CD14-positive monocyte (primary cell): Measurements from ENCODE around the gene OR2A12. TPM values are rescaled to one million over a fixed set of nuclear protein-coding genes. Genes with fewer than 3 reads are reported as not detected.

ENCODE experiments used
- DNase-seq, 3 donors: peaks; one replicate each; pipeline ENCODE4 v3.0.0-alpha.2; 2011 to 2022
- H2AFZ ChIP-seq: 2 replicates; pipeline ENCODE4 v1.6.0; 2012; ENCODE audit warnings: mild to moderate bottlenecking, low read depth, low read length, inconsistent platforms; ENCODE audit not compliant: insufficient read depth, poor library complexity, severe bottlenecking
- H3K27ac ChIP-seq, 2 donors: 1 replicate in 1 of 2; 2 replicates in 1 of 2; pipeline ENCODE4 v1.5.1; 2012 to 2013; ENCODE audit warnings: low read length in 2 of 2, control low read depth in 1 of 2, inconsistent platforms in 1 of 2, low read depth in 1 of 2, mild to moderate bottlenecking in 1 of 2
- H3K27me3 ChIP-seq, 2 donors: one replicate each; pipeline versions ENCODE4 v1.6.0 to v1.6.1; 2011 to 2013; ENCODE audit warnings: low read length in 2 of 2; ENCODE audit not compliant: control insufficient read depth in 2 of 2, insufficient read depth in 2 of 2
- H3K36me3 ChIP-seq, 2 donors: replicated peaks in 1 of 2; 1 replicate in 1 of 2; 2 replicates in 1 of 2; pipeline versions ENCODE4 v1.5.1 to v1.6.1; 2012 to 2013; ENCODE audit warnings: low read length in 2 of 2, control low read depth in 1 of 2, inconsistent platforms in 1 of 2, mild to moderate bottlenecking in 1 of 2; ENCODE audit not compliant: insufficient read depth in 2 of 2, control insufficient read depth in 1 of 2
- H3K4me1 ChIP-seq, 2 donors: 1 replicate in 1 of 2; 2 replicates in 1 of 2; pipeline versions ENCODE4 v1.5.1 to v1.6.1; 2012 to 2013; ENCODE audit warnings: low read length in 2 of 2, control low read depth in 1 of 2, inconsistent platforms in 1 of 2, mild to moderate bottlenecking in 1 of 2, moderate library complexity in 1 of 2; ENCODE audit not compliant: insufficient read depth in 2 of 2, control insufficient read depth in 1 of 2
- H3K4me2 ChIP-seq: replicated peaks from 2 replicates; pipeline ENCODE3; 2012; ENCODE audit warnings: low read length, moderate library complexity, mild to moderate bottlenecking; ENCODE audit not compliant: poor library complexity, severe bottlenecking; ENCODE audit errors: extremely low read depth
- H3K4me3 ChIP-seq, 3 experiments: fragments of 200-600 bp in 1 of 3; sonication (generic) in 1 of 3; replicated peaks in 1 of 3; 1 replicate in 2 of 3; 2 replicates in 1 of 3; pipeline ENCODE4 v1.5.1; 2011 to 2013; ENCODE audit warnings: low read length in 3 of 3, mild to moderate bottlenecking in 3 of 3, control low read depth in 2 of 3, low read depth in 2 of 3, inconsistent platforms in 1 of 3, moderate library complexity in 1 of 3
- H3K79me2 ChIP-seq: 2 replicates; pipeline ENCODE4 v1.6.0; 2012; ENCODE audit warnings: mild to moderate bottlenecking, control low read depth, inconsistent platforms, low read length, moderate library complexity; ENCODE audit not compliant: insufficient read depth
- H3K9ac ChIP-seq: 2 replicates; pipeline ENCODE4 v1.6.0; 2017; ENCODE audit warnings: low read length, mild to moderate bottlenecking; ENCODE audit not compliant: insufficient read depth, poor library complexity, severe bottlenecking
- H3K9me3 ChIP-seq, 2 donors: replicated peaks in 1 of 2; 1 replicate in 1 of 2; 2 replicates in 1 of 2; pipeline versions ENCODE4 v1.5.1 to v1.6.1; 2012 to 2013; ENCODE audit warnings: low read length in 2 of 2, control low read depth in 1 of 2; ENCODE audit not compliant: control insufficient read depth in 1 of 2, insufficient read depth in 1 of 2
- H4K20me1 ChIP-seq: 2 replicates; pipeline ENCODE4 v1.6.0; 2012; ENCODE audit warnings: mild to moderate bottlenecking, low read length, control low read depth, moderate library complexity; ENCODE audit not compliant: insufficient read depth
- H3K27ac Mint-ChIP-seq, 7 donors: one replicate each; pipeline ENCODE4 v1.8.0; 2020; ENCODE audit warnings: mild to moderate bottlenecking in 7 of 7, mixed read lengths in 7 of 7, moderate library complexity in 6 of 7, inconsistent platforms in 2 of 7
- H3K27me3 Mint-ChIP-seq, 3 donors: one replicate each; pipeline ENCODE4 v1.8.0; 2021 to 2022; ENCODE audit warnings: low read depth in 3 of 3, mild to moderate bottlenecking in 3 of 3, mixed read lengths in 3 of 3, moderate library complexity in 3 of 3, inconsistent platforms in 1 of 3
- H3K36me3 Mint-ChIP-seq, 2 donors: one replicate each; pipeline ENCODE4 v1.8.0; 2020; ENCODE audit warnings: mixed read lengths in 2 of 2, inconsistent platforms in 1 of 2, mild to moderate bottlenecking in 1 of 2
- H3K4me1 Mint-ChIP-seq: one replicate; pipeline ENCODE4 v1.8.0; 2020; ENCODE audit warnings: mild to moderate bottlenecking, mixed read lengths
- H3K4me3 Mint-ChIP-seq, 2 donors: one replicate each; pipeline ENCODE4 v1.8.0; 2020; ENCODE audit warnings: mild to moderate bottlenecking in 2 of 2, mixed read lengths in 2 of 2, moderate library complexity in 1 of 2
- H3K9me3 Mint-ChIP-seq, 7 donors: one replicate each; pipeline ENCODE4 v1.8.0; 2020 to 2022; ENCODE audit warnings: mixed read lengths in 7 of 7, mild to moderate bottlenecking in 6 of 7, moderate library complexity in 6 of 7, inconsistent platforms in 2 of 7
- CTCF ChIP-seq: fragments of 200-600 bp; IDR thresholded peaks from one replicate; pipeline ENCODE4 v1.8.0; 2022; ENCODE audit warnings: antibody characterized with exemption, mild to moderate bottlenecking
- WGBS: methylation state at CpG from one replicate; pipeline ENCODE4 v1.1.5; 2013; ENCODE audit warnings: missing lambda C conversion rate; ENCODE audit not compliant: insufficient coverage; 5-methylcytosine and 5-hydroxymethylcytosine counted together
- intact Hi-C, 2 donors: fragments of 100-400 bp; cut with micrococcal nuclease; formaldehyde crosslinking; loops; one replicate each; pipeline versions ENCODE4 v1.15.0 to v1.15.1; 2023
- polyA plus RNA-seq, 3 donors: library from polyadenylated mRNA; depleted of rRNA in 1 of 3; unstranded in 2 of 3; stranded (reverse) in 1 of 3; fragments of 300-500 nt in 2 of 3; fragments of >200 nt in 1 of 3; fragmentation: Illumina TruSeq in 2 of 3; gene quantifications; 1 replicate in 2 of 3; 2 replicates in 1 of 3; pipeline ENCODE4 v1.2.3, GENCODE V29; 2012 to 2021

The OR2A12 gene
- polyA plus RNA-seq, 3 donors: not detected

DNA sequence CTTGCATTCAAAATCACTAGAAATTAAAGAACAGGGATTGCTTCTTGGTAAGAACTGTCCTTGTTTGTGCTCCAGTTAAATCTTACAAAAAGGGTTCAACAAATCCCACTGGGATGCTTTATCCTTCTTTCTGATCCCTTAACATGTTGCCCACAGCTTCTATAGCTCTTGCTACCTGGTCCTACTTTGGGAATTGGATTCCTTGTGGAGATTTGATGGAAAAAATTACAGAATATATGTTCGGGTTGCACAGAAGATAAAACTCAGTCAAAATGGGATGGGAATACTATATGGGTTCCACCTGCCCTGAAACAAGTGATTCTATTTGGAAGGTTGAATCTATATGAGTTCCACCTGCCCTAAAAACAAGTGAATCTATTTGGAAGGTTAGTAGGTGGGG, 16.6 kb upstream of the OR2A12 start, which contains the start of gene OR2A25:
OR2A25 (plus strand) TSS at position 301 of the 400 bp plus-strand sequence. CDS start 4,409 bp downstream, outside the sequence.
- no peaks in the 10 kb centered on the region for H3K9me3 ChIP-seq
- WGBS: 82% methylated on average over 1 of the region's 1 CpG
- no peak within 1 kb of the TSS for H3K9ac ChIP-seq
- H3K4me2 ChIP-seq: no peak within 1 kb of the TSS
- H4K20me1 ChIP-seq: no peaks in the 10 kb centered on the region
- no peak within 1 kb of the TSS for H3K27ac Mint-ChIP-seq
- no peak for DNase-seq
- no peak within 1 kb of the TSS for H3K27ac ChIP-seq
- no peaks in the 10 kb centered on the region for H3K36me3 Mint-ChIP-seq
- H3K4me1 ChIP-seq: no peaks in the 10 kb centered on the region
- H3K4me3 ChIP-seq: no peak within 1 kb of the TSS
- H3K4me1 Mint-ChIP-seq: no peaks in the 10 kb centered on the region
- no peaks in the 10 kb centered on the region for H3K27me3 ChIP-seq
- no peak within 1 kb of the TSS for H2AFZ ChIP-seq
- intact Hi-C loops: no loop called here
- no peak within 1 kb of the TSS for H3K4me3 Mint-ChIP-seq
- no peak for TF ChIP-seq CTCF
- H3K27me3 Mint-ChIP-seq: no peaks in the 10 kb centered on the region
- no peaks in the 10 kb centered on the region for H3K36me3 ChIP-seq
- no peaks in the 10 kb centered on the region for H3K79me2 ChIP-seq
- H3K9me3 Mint-ChIP-seq: peaks cover 0 to 4% (median 1%) of the 10 kb centered on the region in 7 donors

DNA sequence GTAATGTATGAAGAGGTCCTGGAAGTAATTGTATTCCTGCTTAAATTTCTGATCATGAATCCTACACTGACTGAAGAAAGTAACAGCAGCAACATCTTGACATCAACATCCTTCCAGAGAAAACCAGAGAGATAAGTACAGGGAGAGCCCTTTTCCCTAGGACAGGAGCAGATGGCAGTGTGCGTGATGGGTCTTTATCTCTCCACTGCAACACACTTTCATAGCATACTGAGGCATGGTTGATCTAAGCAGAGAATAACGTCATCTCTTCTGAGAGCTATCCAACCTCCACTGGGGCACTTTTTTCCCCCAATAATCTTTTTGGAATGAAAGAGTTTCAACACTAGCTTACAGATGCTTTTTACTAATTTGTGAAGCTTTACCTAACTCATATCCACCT, 16.1 kb upstream of the OR2A12 start:
- WGBS: 100% methylated on average over 1 of the region's 2 CpGs
- H3K4me2 ChIP-seq: no peak overlapping the region
- H4K20me1 ChIP-seq: no peaks in the 10 kb centered on the region
- no peak overlapping the region for H3K4me3 Mint-ChIP-seq
- no peaks in the 10 kb centered on the region for H3K79me2 ChIP-seq
- H3K4me3 ChIP-seq: no peak overlapping the region
- no peak overlapping the region for H3K27ac Mint-ChIP-seq
- no peaks in the 10 kb centered on the region for H3K36me3 Mint-ChIP-seq
- intact Hi-C loops: no loop called here
- no peaks in the 10 kb centered on the region for H3K9me3 ChIP-seq
- no peaks in the 10 kb centered on the region for H3K27me3 ChIP-seq
- H3K9me3 Mint-ChIP-seq: peaks cover 0 to 5% (median 2%) of the 10 kb centered on the region in 7 donors
- TF ChIP-seq CTCF: no peak
- no peaks in the 10 kb centered on the region for H3K4me1 ChIP-seq
- H2AFZ ChIP-seq: no peak overlapping the region
- H3K27ac ChIP-seq: no peak overlapping the region
- no peaks in the 10 kb centered on the region for H3K27me3 Mint-ChIP-seq
- no peaks in the 10 kb centered on the region for H3K36me3 ChIP-seq
- no peak for DNase-seq
- H3K9ac ChIP-seq: no peak overlapping the region
- H3K4me1 Mint-ChIP-seq: no peaks in the 10 kb centered on the region
